ENCODE results near the gene NUP42. TPM values are rescaled to one million over a fixed set of nuclear protein-coding genes. Genes with fewer than 3 reads are reported as not detected.

The NUP42 gene
- total RNA-seq, 1 donor from 2014 or later: 50.6 TPM

DNA sequence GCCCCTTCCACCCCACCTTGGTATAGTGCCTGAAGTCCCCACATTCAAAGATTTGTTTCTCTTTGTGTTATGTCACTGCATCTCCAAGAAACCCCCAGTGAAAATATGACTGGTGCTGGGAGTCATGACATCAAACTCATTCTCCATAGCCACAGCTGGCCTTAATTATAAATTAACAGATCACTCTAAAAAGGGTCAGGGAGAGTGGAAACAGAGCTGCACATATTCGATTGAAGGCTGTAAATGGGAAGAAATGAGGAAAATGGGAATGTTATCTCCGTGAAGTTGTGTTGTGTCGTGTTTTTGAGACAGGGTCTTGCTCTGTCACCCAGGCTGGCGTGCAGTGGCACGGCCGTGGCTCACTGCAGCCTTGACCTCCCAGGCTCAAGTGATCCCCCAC lies 24.2 kb upstream of the NUP42 start:
- H3K4me1 Mint-ChIP-seq: no peaks in the 10 kb centered on the region
- ATAC-seq (ENCODE audit: low read depth): no peak
- H3K9me3 Mint-ChIP-seq: no peaks in the 10 kb centered on the region
- intact Hi-C loops (cut with micrococcal nuclease): no loop called here
- H3K36me3 Mint-ChIP-seq (ENCODE audit: low read depth): peaks cover 21% of the 10 kb centered on the region
- H3K27me3 Mint-ChIP-seq: no peaks in the 10 kb centered on the region
- no peak overlapping the region for H3K27ac Mint-ChIP-seq
- ChIA-PET CTCF (interaction anchor here (1.7 kb wide), 1 partner anchor 9 kb away, joined by 5 read pairs; no protein-coding TSS in a partner anchor), POLR2A (no interaction called here)
- no peak for DNase-seq
- TF ChIP-seq, protein P1, sequence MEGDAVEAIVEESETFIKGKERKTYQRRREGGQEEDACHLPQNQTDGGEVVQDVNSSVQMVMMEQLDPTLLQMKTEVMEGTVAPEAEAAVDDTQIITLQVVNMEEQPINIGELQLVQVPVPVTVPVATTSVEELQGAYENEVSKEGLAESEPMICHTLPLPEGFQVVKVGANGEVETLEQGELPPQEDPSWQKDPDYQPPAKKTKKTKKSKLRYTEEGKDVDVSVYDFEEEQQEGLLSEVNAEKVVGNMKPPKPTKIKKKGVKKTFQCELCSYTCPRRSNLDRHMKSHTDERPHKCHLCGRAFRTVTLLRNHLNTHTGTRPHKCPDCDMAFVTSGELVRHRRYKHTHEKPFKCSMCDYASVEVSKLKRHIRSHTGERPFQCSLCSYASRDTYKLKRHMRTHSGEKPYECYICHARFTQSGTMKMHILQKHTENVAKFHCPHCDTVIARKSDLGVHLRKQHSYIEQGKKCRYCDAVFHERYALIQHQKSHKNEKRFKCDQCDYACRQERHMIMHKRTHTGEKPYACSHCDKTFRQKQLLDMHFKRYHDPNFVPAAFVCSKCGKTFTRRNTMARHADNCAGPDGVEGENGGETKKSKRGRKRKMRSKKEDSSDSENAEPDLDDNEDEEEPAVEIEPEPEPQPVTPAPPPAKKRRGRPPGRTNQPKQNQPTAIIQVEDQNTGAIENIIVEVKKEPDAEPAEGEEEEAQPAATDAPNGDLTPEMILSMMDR (IDR thresholded peaks at IDR 0.05): no peak
- H3K4me3 Mint-ChIP-seq: no peak overlapping the region

DNA sequence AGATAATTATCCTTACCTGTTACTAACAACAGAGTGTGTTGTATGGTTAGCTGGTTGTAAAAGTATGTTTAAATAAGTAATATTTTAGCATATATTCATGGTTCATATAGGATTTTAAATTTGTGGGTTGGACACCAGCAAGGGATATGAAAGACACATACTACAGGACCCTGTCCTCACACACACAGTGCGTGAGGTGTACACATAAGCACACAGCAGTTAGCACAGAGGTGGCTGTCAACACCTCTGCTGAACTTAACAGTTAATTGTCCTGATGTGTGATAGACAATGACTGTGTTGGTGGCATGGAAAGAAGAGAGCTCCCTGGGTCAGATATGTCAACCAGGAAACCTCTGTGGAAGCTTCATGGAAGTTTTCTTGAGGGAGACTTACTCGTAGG lies 23.3 kb upstream of the NUP42 start:
- ATAC-seq (ENCODE audit: low read depth) (no peak), DNase-seq (no peak)
- intact Hi-C loops (cut with micrococcal nuclease): no loop called here
- H3K9me3 Mint-ChIP-seq: no peaks in the 10 kb centered on the region
- no peaks in the 10 kb centered on the region for H3K4me1 Mint-ChIP-seq
- no peak overlapping the region for H3K27ac Mint-ChIP-seq
- POLR2A ChIA-PET: no interaction called here
- TF ChIP-seq, protein P1 (IDR thresholded peaks at IDR 0.05): no peak
- H3K27me3 Mint-ChIP-seq: no peaks in the 10 kb centered on the region
- H3K36me3 Mint-ChIP-seq (ENCODE audit: low read depth): peaks cover 17% of the 10 kb centered on the region
- no peak overlapping the region for H3K4me3 Mint-ChIP-seq
- CTCF ChIA-PET: interaction anchor here (1.7 kb wide), 1 partner anchor 10 kb away, joined by 5 read pairs; no protein-coding TSS in a partner anchor

DNA sequence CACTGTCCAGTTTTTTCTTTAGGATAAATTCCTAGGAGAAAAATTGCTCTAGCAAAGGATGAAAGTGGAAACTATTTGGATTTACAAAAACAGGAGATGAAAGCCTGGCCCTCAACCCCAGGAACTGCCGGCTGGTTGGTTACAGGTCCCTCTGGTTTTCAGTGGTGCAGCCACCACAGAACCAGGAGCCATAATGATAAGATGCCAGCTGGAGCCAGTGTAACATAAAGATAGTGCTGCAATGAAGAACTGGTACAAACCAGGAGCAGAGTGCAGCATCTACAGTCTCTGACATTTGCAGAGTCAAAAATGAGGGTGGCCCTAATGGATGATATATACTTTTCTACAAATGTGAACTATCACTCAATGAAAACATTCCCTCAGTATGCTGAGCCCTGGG lies 20.4 kb upstream of the NUP42 start:
- Mint-ChIP-seq H3K4me1 (no peaks in the 10 kb centered on the region), H3K9me3 (no peaks in the 10 kb centered on the region), H3K36me3 (ENCODE audit: low read depth) (peaks cover 8% of the 10 kb centered on the region), H3K4me3 (no peak overlapping the region), H3K27me3 (no peaks in the 10 kb centered on the region), H3K27ac (no peak overlapping the region)
- TF ChIP-seq, protein P1 (IDR thresholded peaks at IDR 0.05): no peak
- POLR2A ChIA-PET: no interaction called here
- CTCF ChIA-PET: no interaction called here
- DNase-seq (no peak), ATAC-seq (ENCODE audit: low read depth) (no peak)
- intact Hi-C loops (cut with micrococcal nuclease): no loop called here

DNA sequence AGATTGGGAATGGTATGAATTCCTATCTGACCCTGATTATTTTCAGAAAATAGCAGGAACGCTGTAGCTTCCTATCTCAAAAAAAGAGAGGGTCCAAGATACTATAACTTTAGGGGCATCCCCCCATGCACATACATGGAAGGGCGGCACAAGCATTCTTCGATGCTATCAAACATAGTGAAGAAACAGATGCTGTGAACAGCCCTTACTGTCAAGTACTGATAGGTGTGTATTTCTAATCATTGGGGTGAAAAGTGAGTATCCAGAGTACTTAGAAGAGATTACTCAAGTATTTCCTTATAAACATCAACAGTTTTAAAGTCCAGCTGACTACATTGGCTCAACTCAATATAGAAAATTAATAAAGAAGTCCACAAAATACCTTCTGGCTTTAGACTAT lies 17.0 kb upstream of the NUP42 start:
- CTCF ChIA-PET: no interaction called here
- Mint-ChIP-seq H3K4me1 (no peaks in the 10 kb centered on the region), H3K4me3 (no peak overlapping the region), H3K27ac (no peak overlapping the region), H3K27me3 (no peaks in the 10 kb centered on the region), H3K36me3 (ENCODE audit: low read depth) (peaks cover 3% of the 10 kb centered on the region), H3K9me3 (no peaks in the 10 kb centered on the region)
- TF ChIP-seq, protein P1 (IDR thresholded peaks at IDR 0.05): no peak
- intact Hi-C loops (cut with micrococcal nuclease): no loop called here
- DNase-seq (no peak), ATAC-seq (ENCODE audit: low read depth) (no peak)
- POLR2A ChIA-PET: no interaction called here

DNA sequence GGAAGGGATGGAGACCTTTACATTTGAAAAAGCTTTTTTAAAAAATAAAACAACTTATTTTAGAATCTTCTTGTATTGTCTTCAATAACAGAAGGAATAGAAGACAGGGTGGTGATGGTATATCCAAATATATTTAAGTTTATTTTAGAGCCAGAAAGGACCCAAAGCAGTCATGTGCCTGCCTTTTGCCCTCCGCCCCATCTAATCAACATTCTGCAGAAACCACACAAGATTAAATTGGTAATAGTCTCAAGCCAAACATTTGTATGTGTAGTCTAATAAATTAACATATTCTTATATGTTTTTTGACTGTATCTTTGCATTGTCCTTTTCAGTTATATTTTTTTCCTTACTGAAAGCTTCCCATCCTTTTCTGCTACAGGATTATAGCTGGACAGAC lies 16.5 kb upstream of the NUP42 start:
- Mint-ChIP-seq H3K36me3 (ENCODE audit: low read depth) (peaks cover 3% of the 10 kb centered on the region), H3K27me3 (no peaks in the 10 kb centered on the region), H3K4me1 (no peaks in the 10 kb centered on the region), H3K27ac (no peak overlapping the region), H3K9me3 (no peaks in the 10 kb centered on the region), H3K4me3 (no peak overlapping the region)
- POLR2A ChIA-PET: no interaction called here
- DNase-seq (no peak), ATAC-seq (ENCODE audit: low read depth) (no peak)
- CTCF ChIA-PET: no interaction called here
- intact Hi-C loops (cut with micrococcal nuclease): no loop called here
- TF ChIP-seq, protein P1 (IDR thresholded peaks at IDR 0.05): no peak

All from activated B cell treated with CpG ODN at 0.5 μM for 24 hours (primary cell).